ENCODE results near the gene MFNG. TPM values are rescaled to one million over a fixed set of nuclear protein-coding genes. Genes with fewer than 3 reads are reported as not detected.

Gene MFNG
- total RNA-seq, 1 experiment from 2014 or later = 4.5 TPM

- peak overlapping the region; percentile 48; the same call in 1 of the 2 replicates for H3K27ac ChIP-seq (ENCODE audit: low read depth, low read length)
- peak overlapping the region; percentile 85 for H3K4me2 ChIP-seq (ENCODE audit: low read length)
- RAD21 ChIA-PET (ENCODE audit: low non-redundant PET in 1 of 2, low total read pairs in 2 of 2, uncharacterized antibody in 2 of 2, unreplicated experiment in 2 of 2) = no interaction called here
- peak; percentile 71 for ATAC-seq
- no peak overlapping the region for H2AFZ ChIP-seq (ENCODE audit: low read depth, low read length, poor library complexity, severe bottlenecking)
- no peaks in the 10 kb centered on the region for H3K9me2 ChIP-seq (ENCODE audit: insufficient read depth)
- H3K36me3 ChIP-seq (ENCODE audit: control insufficient read depth in 1 of 2, insufficient read depth in 2 of 2, low read length in 2 of 2) = no peaks in the 10 kb centered on the region; a peak in 1 of 4 replicates
- no peak for DNase-seq (ENCODE audit: low read depth, low spot score)
- BruUV-seq (replicated peaks) = no TSS peak
- peak overlapping the region; percentile 58 for H3K9ac ChIP-seq (ENCODE audit: low read length)
- H3K4me3 ChIP-seq (replicated peaks in 1 of 2; ENCODE audit: low read depth in 1 of 2, low read length in 2 of 2) = peak overlapping the region; percentile 44 to 59
- TF ChIP-seq YY1 (IDR thresholded peaks at IDR 0.05; ENCODE audit: extremely low read depth, insufficient replicate concordance, low read depth, low read length) = no peak
- TF ChIP-seq EGR1 (IDR thresholded peaks at IDR 0.05; ENCODE audit: low read depth) = no peak
- no peak for TF ChIP-seq CEBPB (IDR thresholded peaks at IDR 0.05; ENCODE audit: low read depth)
- TF ChIP-seq POLR2A (IDR thresholded peaks at IDR 0.05; ENCODE audit: borderline replicate concordance, extremely low read depth, insufficient read depth, insufficient read length) = no peak
- TF ChIP-seq, protein P1, sequence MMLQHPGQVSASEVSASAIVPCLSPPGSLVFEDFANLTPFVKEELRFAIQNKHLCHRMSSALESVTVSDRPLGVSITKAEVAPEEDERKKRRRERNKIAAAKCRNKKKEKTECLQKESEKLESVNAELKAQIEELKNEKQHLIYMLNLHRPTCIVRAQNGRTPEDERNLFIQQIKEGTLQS (IDR thresholded peaks at IDR 0.05) = no peak
- peak; percentile 42; the same call in 1 of the 2 replicates for TF ChIP-seq MAX (IDR thresholded peaks at IDR 0.05)
- TF ChIP-seq ZFX (IDR thresholded peaks at IDR 0.05) = no peak
- TF ChIP-seq ELF1 (IDR thresholded peaks at IDR 0.05; ENCODE audit: borderline replicate concordance, low read depth) = no peak
- peaks cover 6 to 43% of the 10 kb centered on the region in 2 experiments; a peak in 3 of 4 replicates for H3K4me1 ChIP-seq (ENCODE audit: control insufficient read depth in 1 of 2, insufficient read depth in 2 of 2, low read length in 2 of 2)
- H3K79me2 ChIP-seq (ENCODE audit: insufficient read depth, low read length) = peaks cover 93% of the 10 kb centered on the region
- H3K9me3 ChIP-seq (ENCODE audit: control insufficient read depth in 1 of 2, insufficient read depth in 1 of 2, low read depth in 1 of 2, low read length in 2 of 2) = no peaks in the 10 kb centered on the region
- POLR2A ChIA-PET = no interaction called here
- no peaks in the 10 kb centered on the region for H4K20me1 ChIP-seq (ENCODE audit: insufficient read depth)
- CTCF ChIA-PET = no interaction called here
- intact Hi-C loops (cut with micrococcal nuclease) = no loop called here
- H3K27me3 ChIP-seq (ENCODE audit: insufficient read depth, low read length) = no peaks in the 10 kb centered on the region
Measured at GRCh38 chr22:37419969-37420685, 66.1 kb downstream of the MFNG start.

- ATAC-seq = no peak
- no peak for TF ChIP-seq JUND (IDR thresholded peaks at IDR 0.05)
- no peak for TF ChIP-seq ZNF274 (IDR thresholded peaks at IDR 0.05; ENCODE audit: low read depth, low read length)
- TF ChIP-seq SIN3A (IDR thresholded peaks at IDR 0.05; ENCODE audit: low read depth) = no peak
- TF ChIP-seq ELF1 (IDR thresholded peaks at IDR 0.05; ENCODE audit: borderline replicate concordance, low read depth) = no peak
- no peak for TF ChIP-seq EZH2phosphoT487 (IDR thresholded peaks at IDR 0.05; ENCODE audit: borderline replicate concordance)
- no peak for TF ChIP-seq REST (IDR thresholded peaks at IDR 0.05; ENCODE audit: low read depth)
- no peak for TF ChIP-seq YY1 (IDR thresholded peaks at IDR 0.05; ENCODE audit: extremely low read depth, insufficient replicate concordance, low read depth, low read length)
- TF ChIP-seq EZH2 (IDR thresholded peaks at IDR 0.05) = no peak
- no peak for TF ChIP-seq SRF (IDR thresholded peaks at IDR 0.05; ENCODE audit: low read depth)
Measured at GRCh38 chr22:37419370-37419968, 66.7 kb downstream of the MFNG start.

More at GRCh38 chr22:37419370-37419968, 66.7 kb downstream of the MFNG start:
- Histone ChIP-seq H3K27ac (ENCODE audit: low read depth, low read length) (no peak overlapping the region; the same call in 1 of the 2 replicates), H4K20me1 (ENCODE audit: insufficient read depth) (no peaks in the 10 kb centered on the region), H3K27me3 (ENCODE audit: insufficient read depth, low read length) (no peaks in the 10 kb centered on the region), H2AFZ (ENCODE audit: low read depth, low read length, poor library complexity, severe bottlenecking) (no peak overlapping the region), H3K9ac (ENCODE audit: low read length) (peak overlapping the region; percentile 11; the same call in 1 of the 2 replicates), H3K4me2 (ENCODE audit: low read length) (peak overlapping the region; percentile 85), H3K9me2 (ENCODE audit: insufficient read depth) (no peaks in the 10 kb centered on the region), H3K4me3 (replicated peaks in 1 of 2; ENCODE audit: low read depth in 1 of 2, low read length in 2 of 2) (no peak overlapping the region), H3K4me1 (ENCODE audit: control insufficient read depth in 1 of 2, insufficient read depth in 2 of 2, low read length in 2 of 2) (peaks cover 6 to 36% of the 10 kb centered on the region in 2 experiments; a peak in 3 of 4 replicates), H3K9me3 (ENCODE audit: control insufficient read depth in 1 of 2, insufficient read depth in 1 of 2, low read depth in 1 of 2, low read length in 2 of 2) (no peaks in the 10 kb centered on the region), H3K36me3 (ENCODE audit: control insufficient read depth in 1 of 2, insufficient read depth in 2 of 2, low read length in 2 of 2) (no peaks in the 10 kb centered on the region; a peak in 1 of 4 replicates), H3K79me2 (ENCODE audit: insufficient read depth, low read length) (peaks cover 93% of the 10 kb centered on the region)
- ChIA-PET RAD21 (ENCODE audit: low non-redundant PET in 1 of 2, low total read pairs in 2 of 2, uncharacterized antibody in 2 of 2, unreplicated experiment in 2 of 2) (no interaction called here), POLR2A (no interaction called here), CTCF (no interaction called here)
- no peak for DNase-seq (ENCODE audit: low read depth, low spot score)
- BruUV-seq (replicated peaks) = no TSS peak
- intact Hi-C loops (cut with micrococcal nuclease) = no loop called here

Measured in HCT116 (cell line).